ENCODE measurements around the gene GALNT2. TPM values are rescaled to one million over a fixed set of nuclear protein-coding genes. Genes with fewer than 3 reads are reported as not detected.

Gene GALNT2
- total and polyA plus RNA-seq, 2 donors (not counting 1 experiment from before 2014, with no cell fraction given): 19.0 to 184 TPM

DNA sequence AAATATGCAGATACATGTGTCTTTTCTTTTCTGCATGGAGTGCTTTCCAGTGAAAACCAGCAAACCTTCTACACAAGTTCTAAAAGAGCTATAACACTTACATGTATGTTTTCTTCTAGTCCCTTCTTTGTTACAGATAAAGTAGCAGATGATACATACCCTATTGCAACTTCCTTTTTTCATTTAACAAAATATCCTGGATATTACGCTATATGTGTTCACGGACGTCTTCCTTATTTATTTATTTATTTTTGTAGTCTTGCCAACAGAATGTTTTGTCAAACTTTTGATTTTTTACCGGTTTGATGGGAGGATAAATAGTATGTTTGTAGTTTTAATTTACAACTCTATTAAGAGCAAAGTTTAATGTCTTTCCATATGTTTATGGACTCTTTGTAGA lies 5.2 kb upstream of the GALNT2 start:
- H3K27ac Mint-ChIP-seq: no peak overlapping the region
- POLR2A ChIA-PET: no interaction called here
- H3K27me3 Mint-ChIP-seq: peaks cover 9% of the 10 kb centered on the region
- peaks cover 11% of the 10 kb centered on the region for H3K4me1 Mint-ChIP-seq
- WGBS (ENCODE audit: insufficient coverage): no CpG with 5 or more reads among the region's 4 CpGs
- H3K4me1 ChIP-seq (ENCODE audit: control insufficient read depth in 2 of 2, insufficient read depth in 2 of 2, low read length in 2 of 2): peaks cover 6 to 8% of the 10 kb centered on the region in 2 donors
- TF ChIP-seq EZH2 (IDR thresholded peaks at IDR 0.05; ENCODE audit: borderline replicate concordance, insufficient read depth, low read depth, low read length, poor library complexity, severe bottlenecking) (no peak), CTCF (IDR thresholded peaks at IDR 0.05) (no peak)
- no peak overlapping the region for H2AFZ ChIP-seq (ENCODE audit: insufficient read depth, low read depth, low read length, poor library complexity, severe bottlenecking)
- no peak overlapping the region for H3K9ac ChIP-seq (ENCODE audit: low read length)
- no peaks in the 10 kb centered on the region for H3K36me3 ChIP-seq (replicated peaks in 1 of 2; ENCODE audit: control extremely low read depth in 1 of 2, control insufficient read depth in 1 of 2, extremely low read depth in 1 of 2, insufficient read depth in 2 of 2, low read length in 1 of 2)
- H3K4me3 Mint-ChIP-seq: no peak overlapping the region
- no peak overlapping the region for H3K4me3 ChIP-seq (ENCODE audit: control extremely low read depth in 1 of 5, extremely low read depth in 1 of 5, insufficient read depth in 1 of 5, low read depth in 2 of 5, low read length in 4 of 5)
- no peaks in the 10 kb centered on the region for H3K79me2 ChIP-seq (ENCODE audit: control insufficient read depth, insufficient read depth, low read length)
- no peaks in the 10 kb centered on the region for H3K9me3 Mint-ChIP-seq (ENCODE audit: insufficient read depth)
- intact Hi-C loops (cut with micrococcal nuclease): loop anchor here (10.0 kb wide), 1 partner anchor 213 kb away; no protein-coding TSS in a partner anchor
- DNase-seq (no peak), ATAC-seq (ENCODE audit: low read depth) (no peak)
- H3K27me3 ChIP-seq (replicated peaks in 1 of 4; ENCODE audit: control extremely low read depth in 1 of 4, control insufficient read depth in 3 of 4, insufficient read depth in 4 of 4, low read length in 3 of 4): peaks cover 0 to 4% (median 0%) of the 10 kb centered on the region in 4 experiments
- no peak overlapping the region for H3K27ac ChIP-seq (ENCODE audit: low read length in 2 of 2)
- H4K20me1 ChIP-seq (ENCODE audit: control insufficient read depth, insufficient read depth, low read length, poor library complexity, severe bottlenecking): no peaks in the 10 kb centered on the region
- CTCF ChIA-PET: interaction anchor here (0.5 to 0.6 kb wide), 2 partner anchors 119 to 541 kb away, joined by 3 read pairs; no protein-coding TSS in a partner anchor
- peaks cover 0 to 3% (median 1%) of the 10 kb centered on the region in 3 donors for H3K9me3 ChIP-seq (ENCODE audit: control extremely low read depth in 1 of 3, control insufficient read depth in 2 of 3, insufficient read depth in 1 of 3, low read length in 2 of 3)
- H3K4me2 ChIP-seq (replicated peaks; ENCODE audit: low read depth, low read length, poor library complexity, severe bottlenecking): no peak overlapping the region

GRCh38 chr1:230062521-230062920 lies 4.5 kb upstream of the GALNT2 start:
- no CpG with 5 or more reads among the region's 4 CpGs for WGBS (ENCODE audit: insufficient coverage)

More at GRCh38 chr1:230062521-230062920, 4.5 kb upstream of the GALNT2 start:
- H3K9me3 Mint-ChIP-seq (ENCODE audit: insufficient read depth): no peaks in the 10 kb centered on the region
- H3K4me3 Mint-ChIP-seq: no peak overlapping the region
- Histone ChIP-seq H3K9ac (ENCODE audit: low read length) (no peak overlapping the region), H3K79me2 (ENCODE audit: control insufficient read depth, insufficient read depth, low read length) (peaks cover 3% of the 10 kb centered on the region), H3K36me3 (replicated peaks in 1 of 2; ENCODE audit: control extremely low read depth in 1 of 2, control insufficient read depth in 1 of 2, extremely low read depth in 1 of 2, insufficient read depth in 2 of 2, low read length in 1 of 2) (no peaks in the 10 kb centered on the region), H3K27ac (ENCODE audit: low read length in 2 of 2) (no peak overlapping the region), H3K27me3 (replicated peaks in 1 of 4; ENCODE audit: control extremely low read depth in 1 of 4, control insufficient read depth in 3 of 4, insufficient read depth in 4 of 4, low read length in 3 of 4) (peaks cover 0 to 4% (median 0%) of the 10 kb centered on the region in 4 experiments), H3K9me3 (ENCODE audit: control extremely low read depth in 1 of 3, control insufficient read depth in 2 of 3, insufficient read depth in 1 of 3, low read length in 2 of 3) (peaks cover 0 to 3% (median 1%) of the 10 kb centered on the region in 3 donors), H3K4me1 (ENCODE audit: control insufficient read depth in 2 of 2, insufficient read depth in 2 of 2, low read length in 2 of 2) (peaks cover 6 to 8% of the 10 kb centered on the region in 2 donors), H3K4me3 (ENCODE audit: control extremely low read depth in 1 of 5, extremely low read depth in 1 of 5, insufficient read depth in 1 of 5, low read depth in 2 of 5, low read length in 4 of 5) (no peak overlapping the region), H2AFZ (ENCODE audit: insufficient read depth, low read depth, low read length, poor library complexity, severe bottlenecking) (no peak overlapping the region), H3K4me2 (replicated peaks; ENCODE audit: low read depth, low read length, poor library complexity, severe bottlenecking) (no peak overlapping the region), H4K20me1 (ENCODE audit: control insufficient read depth, insufficient read depth, low read length, poor library complexity, severe bottlenecking) (no peaks in the 10 kb centered on the region)
- H3K27ac Mint-ChIP-seq: no peak overlapping the region
- peaks cover 4% of the 10 kb centered on the region for H3K27me3 Mint-ChIP-seq
- intact Hi-C loops (cut with micrococcal nuclease): loop anchor here (10.0 kb wide), 1 partner anchor 212 kb away; no protein-coding TSS in a partner anchor
- peaks cover 11% of the 10 kb centered on the region for H3K4me1 Mint-ChIP-seq
- ChIA-PET CTCF (no interaction called here), POLR2A (no interaction called here)
- TF ChIP-seq EZH2 (IDR thresholded peaks at IDR 0.05; ENCODE audit: borderline replicate concordance, insufficient read depth, low read depth, low read length, poor library complexity, severe bottlenecking) (no peak), CTCF (IDR thresholded peaks at IDR 0.05) (no peak)
- no peak for DNase-seq
- ATAC-seq (ENCODE audit: low read depth): no peak
